Activated naive CD8-positive, alpha-beta T cell treated with anti-CD3 and anti-CD28 coated beads for 36 hours (primary cell): ENCODE measurements around the gene GLIS1. TPM values are rescaled to one million over a fixed set of nuclear protein-coding genes. Genes with fewer than 3 reads are reported as not detected.

Experiments
- DNase-seq: peaks from one replicate; pipeline ENCODE4 v3.0.0; 2021
- H3K27ac Mint-ChIP-seq: one replicate; pipeline ENCODE4 v1.8.0; 2022; ENCODE audit warnings: mild to moderate bottlenecking, moderate library complexity, mixed read lengths
- H3K27me3 Mint-ChIP-seq: one replicate; pipeline ENCODE4 v1.8.0; 2022; ENCODE audit warnings: mild to moderate bottlenecking, mixed read lengths
- H3K36me3 Mint-ChIP-seq: one replicate; pipeline ENCODE4 v1.8.0; 2021; ENCODE audit warnings: mild to moderate bottlenecking, mixed read lengths
- H3K4me1 Mint-ChIP-seq: one replicate; pipeline ENCODE4 v1.8.0; 2021; ENCODE audit warnings: mixed read lengths
- H3K4me3 Mint-ChIP-seq: one replicate; pipeline ENCODE4 v1.8.0; 2022; ENCODE audit warnings: mild to moderate bottlenecking, moderate library complexity, mixed read lengths
- H3K9me3 Mint-ChIP-seq: one replicate; pipeline ENCODE4 v1.8.0; 2022; ENCODE audit warnings: mixed read lengths
- total RNA-seq, 2 experiments: library from RNA; stranded (reverse); gene quantifications; one replicate each; pipeline ENCODE4 v1.2.3, GENCODE V29; 2021

The GLIS1 gene
- total RNA-seq, 2 experiments from 2014 or later: 0.10 TPM; not detected in 1

- Mint-ChIP-seq H3K9me3 (no peaks in the 10 kb centered on the region), H3K27me3 (no peaks in the 10 kb centered on the region), H3K4me1 (no peaks in the 10 kb centered on the region), H3K4me3 (no peak overlapping the region), H3K36me3 (no peaks in the 10 kb centered on the region), H3K27ac (no peak overlapping the region)
- no peak for DNase-seq
Measured at GRCh38 chr1:53629101-53629691, 109.8 kb downstream of the GLIS1 start.

- no peak overlapping the region for H3K27ac Mint-ChIP-seq
Measured at GRCh38 chr1:53628286-53628955, 110.5 kb downstream of the GLIS1 start.

GRCh38 chr1:53627666-53628065, 111.3 kb downstream of the GLIS1 start:
- H3K4me1 Mint-ChIP-seq: no peaks in the 10 kb centered on the region
- DNase-seq: no peak
- no peaks in the 10 kb centered on the region for H3K36me3 Mint-ChIP-seq
- no peak overlapping the region for H3K27ac Mint-ChIP-seq
- H3K9me3 Mint-ChIP-seq: no peaks in the 10 kb centered on the region
- H3K27me3 Mint-ChIP-seq: no peaks in the 10 kb centered on the region
- no peak overlapping the region for H3K4me3 Mint-ChIP-seq

More at GRCh38 chr1:53628286-53628955, 110.5 kb downstream of the GLIS1 start:
- no peaks in the 10 kb centered on the region for H3K4me1 Mint-ChIP-seq
- no peaks in the 10 kb centered on the region for H3K9me3 Mint-ChIP-seq
- no peaks in the 10 kb centered on the region for H3K27me3 Mint-ChIP-seq
- DNase-seq: no peak
- no peak overlapping the region for H3K4me3 Mint-ChIP-seq
- no peaks in the 10 kb centered on the region for H3K36me3 Mint-ChIP-seq

DNA sequence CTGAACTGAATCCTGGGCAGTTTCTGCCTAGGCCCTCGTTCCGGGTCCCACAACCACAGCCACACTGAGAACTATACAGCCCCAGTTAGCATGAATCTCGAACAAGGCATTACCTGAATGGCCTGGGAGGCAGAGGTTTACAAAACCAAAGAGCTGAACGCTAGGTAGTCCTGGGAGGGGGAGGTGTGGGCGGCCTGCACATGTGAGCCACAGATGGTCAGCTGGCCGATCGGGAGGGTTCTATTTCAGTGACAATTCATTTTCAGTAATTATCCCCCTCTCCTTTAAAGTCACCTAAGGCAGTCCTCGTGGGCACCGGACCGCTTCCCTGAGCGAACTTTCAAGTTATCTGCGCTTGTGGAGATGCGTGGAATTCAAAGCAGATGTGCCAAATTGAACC, 111.9 kb downstream of the GLIS1 start:
- H3K27ac Mint-ChIP-seq: no peak overlapping the region
- H3K9me3 Mint-ChIP-seq: no peaks in the 10 kb centered on the region
- H3K4me1 Mint-ChIP-seq: no peaks in the 10 kb centered on the region
- no peak for DNase-seq
- H3K4me3 Mint-ChIP-seq: no peak overlapping the region
- no peaks in the 10 kb centered on the region for H3K27me3 Mint-ChIP-seq
- H3K36me3 Mint-ChIP-seq: no peaks in the 10 kb centered on the region

- Mint-ChIP-seq H3K36me3 (no peaks in the 10 kb centered on the region), H3K27me3 (no peaks in the 10 kb centered on the region), H3K4me3 (no peak overlapping the region), H3K4me1 (no peaks in the 10 kb centered on the region), H3K27ac (no peak overlapping the region), H3K9me3 (no peaks in the 10 kb centered on the region)
- no peak for DNase-seq
Measured at GRCh38 chr1:53626616-53627015, 112.3 kb downstream of the GLIS1 start.

GRCh38 chr1:53625766-53626520, 113.0 kb downstream of the GLIS1 start:
- no peaks in the 10 kb centered on the region for H3K9me3 Mint-ChIP-seq
- H3K4me1 Mint-ChIP-seq: no peaks in the 10 kb centered on the region
- DNase-seq: no peak
- no peaks in the 10 kb centered on the region for H3K36me3 Mint-ChIP-seq
- H3K27me3 Mint-ChIP-seq: no peaks in the 10 kb centered on the region
- no peak overlapping the region for H3K27ac Mint-ChIP-seq
- H3K4me3 Mint-ChIP-seq: no peak overlapping the region

- Mint-ChIP-seq H3K9me3 (no peaks in the 10 kb centered on the region), H3K36me3 (no peaks in the 10 kb centered on the region), H3K4me1 (no peaks in the 10 kb centered on the region), H3K27ac (no peak overlapping the region), H3K27me3 (no peaks in the 10 kb centered on the region), H3K4me3 (no peak overlapping the region)
- DNase-seq: no peak
Measured at GRCh38 chr1:53625049-53625448, 113.9 kb downstream of the GLIS1 start.

GRCh38 chr1:53622531-53622930, 116.4 kb downstream of the GLIS1 start:
- no peak overlapping the region for H3K4me3 Mint-ChIP-seq
- H3K9me3 Mint-ChIP-seq: no peaks in the 10 kb centered on the region
- no peaks in the 10 kb centered on the region for H3K4me1 Mint-ChIP-seq
- no peaks in the 10 kb centered on the region for H3K27me3 Mint-ChIP-seq
- no peaks in the 10 kb centered on the region for H3K36me3 Mint-ChIP-seq
- no peak overlapping the region for H3K27ac Mint-ChIP-seq
- no peak for DNase-seq

DNA sequence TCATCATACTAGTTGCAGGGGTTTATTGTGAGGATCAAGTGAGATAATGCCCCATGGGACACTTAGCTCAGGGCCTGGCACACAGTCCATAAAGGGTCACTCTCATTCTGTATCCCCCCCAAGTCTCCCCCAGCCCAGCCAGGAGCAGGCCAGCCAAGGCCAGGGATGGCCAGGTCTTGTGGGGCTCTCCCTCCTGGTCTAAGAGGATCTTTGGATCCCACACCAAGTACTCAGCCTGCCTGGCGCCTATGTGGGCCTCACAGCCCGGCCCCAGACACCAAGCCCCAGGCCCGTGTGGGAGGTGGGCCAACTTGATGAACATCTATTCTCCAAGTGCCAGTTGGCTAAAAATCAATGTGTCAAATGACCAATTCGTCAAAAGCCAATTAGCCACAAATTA, 117.8 kb downstream of the GLIS1 start:
- no peaks in the 10 kb centered on the region for H3K4me1 Mint-ChIP-seq
- H3K9me3 Mint-ChIP-seq: no peaks in the 10 kb centered on the region
- H3K36me3 Mint-ChIP-seq: no peaks in the 10 kb centered on the region
- H3K27me3 Mint-ChIP-seq: no peaks in the 10 kb centered on the region
- H3K4me3 Mint-ChIP-seq: no peak overlapping the region
- no peak for DNase-seq
- no peak overlapping the region for H3K27ac Mint-ChIP-seq

DNA sequence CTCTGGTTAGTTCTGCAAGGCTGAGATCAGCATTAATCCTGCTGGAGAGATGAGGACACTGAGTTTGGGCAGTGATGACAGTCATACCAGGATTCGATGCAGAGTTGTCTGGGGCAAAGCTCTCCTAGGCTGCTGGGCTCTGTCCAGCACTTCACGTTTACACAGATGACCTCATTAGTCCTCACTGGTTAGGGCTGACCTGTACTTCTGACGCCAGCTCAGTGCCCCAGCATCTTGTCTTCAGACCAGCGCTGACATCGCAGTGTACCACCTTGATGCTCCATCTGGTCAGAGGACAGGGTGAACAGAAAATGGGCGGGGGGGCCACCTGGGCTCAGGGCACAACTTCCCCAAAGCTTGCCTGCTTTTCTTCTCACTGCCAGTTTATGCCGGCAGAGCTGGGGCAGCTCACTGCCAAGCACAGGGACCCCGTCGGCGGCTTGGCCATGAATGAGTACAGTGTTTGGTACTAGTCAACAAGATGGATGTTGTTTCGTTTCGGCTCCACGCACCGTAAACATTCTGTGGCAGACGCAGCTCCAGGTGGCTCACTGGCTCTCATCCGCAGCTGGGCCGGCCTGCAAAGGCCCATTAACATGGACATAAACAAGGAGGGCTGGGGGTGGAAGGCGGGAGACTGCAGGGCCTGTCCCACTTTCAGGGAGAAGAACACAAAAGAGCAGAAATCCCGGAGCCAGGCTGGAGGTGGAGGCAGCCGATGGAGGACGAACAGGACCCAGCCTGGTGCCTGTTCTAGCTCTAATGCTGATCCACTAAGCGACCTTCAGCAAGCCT, 118.7 kb downstream of the GLIS1 start:
- H3K27me3 Mint-ChIP-seq: no peaks in the 10 kb centered on the region
- DNase-seq: no peak
- H3K27ac Mint-ChIP-seq: no peak overlapping the region
- H3K9me3 Mint-ChIP-seq: no peaks in the 10 kb centered on the region
- H3K4me1 Mint-ChIP-seq: no peaks in the 10 kb centered on the region
- no peaks in the 10 kb centered on the region for H3K36me3 Mint-ChIP-seq
- H3K4me3 Mint-ChIP-seq: no peak overlapping the region

DNA sequence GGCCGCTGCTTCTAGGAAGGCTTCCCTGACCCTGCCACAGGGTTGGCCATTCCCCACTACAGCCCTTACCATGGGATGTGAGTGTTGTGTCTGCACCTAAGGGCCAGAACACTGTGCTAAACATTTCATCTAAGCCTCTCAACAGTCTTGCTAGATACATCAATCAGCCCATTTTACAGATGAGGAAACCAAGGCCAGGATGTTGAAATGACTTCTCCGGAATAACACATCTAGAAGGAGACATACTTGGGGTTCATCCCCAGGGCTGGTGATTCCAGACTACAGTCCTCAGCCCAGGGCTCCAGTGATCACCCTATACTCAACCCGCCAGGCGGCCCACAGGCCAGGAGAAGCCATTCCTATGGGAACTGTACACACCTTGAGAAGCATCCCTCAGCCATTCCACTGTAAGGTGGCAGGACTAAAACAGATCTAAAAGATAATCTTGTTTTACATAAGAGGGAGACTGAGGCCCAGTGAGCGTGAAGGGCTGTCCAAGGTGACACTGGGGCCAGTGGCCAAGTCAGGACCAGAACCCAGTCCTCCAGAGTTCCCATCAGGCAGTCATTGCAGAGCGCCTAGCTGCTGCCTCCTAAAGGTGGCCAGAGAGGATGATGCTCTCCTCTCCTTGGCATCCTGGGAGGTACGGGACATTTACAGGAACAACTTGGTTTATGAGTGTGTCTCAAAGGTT, 119.5 kb downstream of the GLIS1 start:
- H3K4me3 Mint-ChIP-seq: no peak overlapping the region
- H3K36me3 Mint-ChIP-seq: no peaks in the 10 kb centered on the region
- no peak for DNase-seq
- H3K4me1 Mint-ChIP-seq: no peaks in the 10 kb centered on the region
- no peak overlapping the region for H3K27ac Mint-ChIP-seq
- no peaks in the 10 kb centered on the region for H3K9me3 Mint-ChIP-seq
- no peaks in the 10 kb centered on the region for H3K27me3 Mint-ChIP-seq

DNA sequence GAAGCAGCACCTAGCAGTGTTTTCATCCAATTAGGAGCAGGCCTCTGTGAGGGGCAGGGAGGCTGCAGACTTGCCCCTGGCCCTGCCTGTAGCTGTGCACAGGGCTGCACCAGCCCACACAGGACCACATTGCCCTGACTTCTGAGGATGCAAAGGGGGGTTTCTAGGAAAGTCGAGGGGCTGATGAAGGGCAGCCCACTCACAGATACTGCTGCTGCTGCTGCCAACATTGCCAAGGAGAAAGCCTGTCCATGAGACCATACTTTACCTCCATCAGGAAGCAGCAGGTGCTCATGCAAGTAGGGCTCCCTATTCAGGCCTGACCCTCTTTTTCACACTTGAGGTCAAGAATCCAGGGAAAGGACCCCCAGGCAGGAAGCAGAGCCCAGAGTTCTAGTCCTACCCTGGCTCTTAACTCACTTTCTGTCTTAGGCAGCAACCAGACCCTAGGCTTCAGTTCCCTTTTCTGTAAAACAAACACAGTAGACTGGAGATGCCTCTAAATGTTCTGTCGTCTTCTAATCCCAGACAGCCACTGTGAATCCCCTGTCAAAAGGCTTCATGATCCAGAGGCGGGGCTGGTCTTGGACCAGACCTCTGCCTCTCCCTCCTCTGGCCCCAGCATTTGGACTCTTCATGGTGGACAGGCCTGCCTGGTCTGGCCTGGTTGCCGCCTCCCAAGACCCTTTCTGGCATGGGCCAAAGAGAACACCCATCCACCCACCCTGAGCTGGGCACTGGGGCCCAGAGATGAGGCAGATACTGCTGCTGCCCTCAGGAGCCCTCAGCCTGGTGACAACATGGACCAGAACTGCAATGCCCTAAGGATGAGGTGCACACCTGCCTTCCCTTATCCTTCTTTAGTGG, 120.2 kb downstream of the GLIS1 start:
- Mint-ChIP-seq H3K27me3 (no peaks in the 10 kb centered on the region), H3K9me3 (no peaks in the 10 kb centered on the region), H3K36me3 (no peaks in the 10 kb centered on the region), H3K27ac (no peak overlapping the region), H3K4me3 (no peak overlapping the region), H3K4me1 (no peaks in the 10 kb centered on the region)
- no peak for DNase-seq

GRCh38 chr1:53617851-53618499, 121.0 kb downstream of the GLIS1 start:
- H3K36me3 Mint-ChIP-seq: no peaks in the 10 kb centered on the region
- H3K4me1 Mint-ChIP-seq: no peaks in the 10 kb centered on the region
- no peak overlapping the region for H3K27ac Mint-ChIP-seq
- no peak overlapping the region for H3K4me3 Mint-ChIP-seq
- no peaks in the 10 kb centered on the region for H3K27me3 Mint-ChIP-seq
- no peaks in the 10 kb centered on the region for H3K9me3 Mint-ChIP-seq
- no peak for DNase-seq
